Smooth muscle cell of the brain vasculature (primary cell): ENCODE measurements around the gene LACTB.
A peak's percentile ranks its signal among the peaks of the same experiment; 100 is the strongest.
"Not testable (repeated sequence)": the region's sequence is repeated elsewhere in the genome, so short reads cannot be mapped to it uniquely, and the experiment has no call there.

Source experiments
- DNase-seq: peaks from one replicate; pipeline ENCODE4 v3.0.0-alpha.2; 2012; ENCODE audit warnings: low read depth, low spot score

Gene LACTB

GRCh38 chr15:63089260-63090043, 32.2 kb upstream of the LACTB start:
- DNase-seq = no peak

- no peak for DNase-seq
These were observed 31.2 kb upstream of the LACTB start for GRCh38 chr15:63090472-63090871.

GRCh38 chr15:63090887-63091286, 30.8 kb upstream of the LACTB start:
- no peak for DNase-seq

- no peak for DNase-seq
These were observed 29.8 kb upstream of the LACTB start for GRCh38 chr15:63091679-63092446.

- DNase-seq = no peak
These were observed 28.0 kb upstream of the LACTB start for GRCh38 chr15:63093486-63094205.

GRCh38 chr15:63094495-63094931, 27.1 kb upstream of the LACTB start:
- no peak for DNase-seq

- DNase-seq = no peak
These were observed 25.5 kb upstream of the LACTB start for GRCh38 chr15:63096178-63096577.

GRCh38 chr15:63098901-63099300, 22.8 kb upstream of the LACTB start:
- not testable (repeated sequence) for DNase-seq

GRCh38 chr15:63099581-63099980, 22.1 kb upstream of the LACTB start:
- not testable (repeated sequence) for DNase-seq

GRCh38 chr15:63103416-63103815, 18.2 kb upstream of the LACTB start:
- DNase-seq = no peak

GRCh38 chr15:63104727-63105126, 16.9 kb upstream of the LACTB start:
- no peak for DNase-seq

- not testable (repeated sequence) for DNase-seq
These were observed 16.3 kb upstream of the LACTB start for GRCh38 chr15:63105354-63105753.

- peak; percentile 79 for DNase-seq
These were observed 13.6 kb upstream of the LACTB start for GRCh38 chr15:63107895-63108546.

- no peak for DNase-seq
These were observed 12.2 kb upstream of the LACTB start for GRCh38 chr15:63109498-63109897.

GRCh38 chr15:63109920-63110319, 11.7 kb upstream of the LACTB start:
- no peak for DNase-seq

- DNase-seq = no peak
These were observed 11.1 kb upstream of the LACTB start for GRCh38 chr15:63110428-63111026.

GRCh38 chr15:63111481-63111880, 10.2 kb upstream of the LACTB start:
- no peak for DNase-seq

- no peak for DNase-seq
These were observed 8.8 kb upstream of the LACTB start for GRCh38 chr15:63112871-63113270.

GRCh38 chr15:63114465-63114864, 7.2 kb upstream of the LACTB start:
- no peak for DNase-seq

- no peak for DNase-seq
These were observed 2.8 kb upstream of the LACTB start for GRCh38 chr15:63118854-63119253.
